NT2/D1 (cell line): ENCODE measurements around the gene LRRC75B.
A peak's percentile ranks its signal among the peaks of the same experiment; 100 is the strongest.

Experiments used
- DNase-seq: peaks from one replicate; pipeline ENCODE4 v3.0.0-alpha.2; 2011; ENCODE audit warnings: low read depth, low spot score
- H3K27me3 ChIP-seq: 2 replicates; pipeline ENCODE4 v1.6.0; 2011; ENCODE audit warnings: mild to moderate bottlenecking; ENCODE audit not compliant: insufficient read length, insufficient read depth
- H3K36me3 ChIP-seq: 2 replicates; pipeline ENCODE4 v1.6.1; 2011; ENCODE audit warnings: mild to moderate bottlenecking, low read length, mixed read lengths; ENCODE audit not compliant: insufficient read depth, insufficient read length
- H3K4me1 ChIP-seq: 2 replicates; pipeline ENCODE4 v1.5.1; 2011; ENCODE audit not compliant: insufficient read depth, insufficient read length
- H3K4me3 ChIP-seq: 2 replicates; pipeline ENCODE4 v1.5.1; 2011; ENCODE audit warnings: low read depth; ENCODE audit not compliant: insufficient read length
- H3K9ac ChIP-seq: 2 replicates; pipeline ENCODE4 v1.6.0; 2011; ENCODE audit warnings: low read depth; ENCODE audit not compliant: insufficient read length
- H3K9me3 ChIP-seq: 2 replicates; pipeline ENCODE4 v1.5.1; 2011; ENCODE audit warnings: mild to moderate bottlenecking, low read length; ENCODE audit not compliant: insufficient read depth
- SUZ12 ChIP-seq: IDR thresholded peaks from 2 replicates; pipeline ENCODE4 v1.6.1; 2011; ENCODE audit not compliant: insufficient read length, insufficient read depth; ENCODE audit errors: extremely low read depth
- YY1 ChIP-seq: IDR thresholded peaks from 2 replicates; pipeline ENCODE4 v1.6.1; 2011; ENCODE audit not compliant: insufficient read length, insufficient read depth
- ZNF274 ChIP-seq: IDR thresholded peaks from 2 replicates; pipeline ENCODE4 v1.6.1; 2011; ENCODE audit warnings: mild to moderate bottlenecking, low read depth, low read length

LRRC75B gene

DNA sequence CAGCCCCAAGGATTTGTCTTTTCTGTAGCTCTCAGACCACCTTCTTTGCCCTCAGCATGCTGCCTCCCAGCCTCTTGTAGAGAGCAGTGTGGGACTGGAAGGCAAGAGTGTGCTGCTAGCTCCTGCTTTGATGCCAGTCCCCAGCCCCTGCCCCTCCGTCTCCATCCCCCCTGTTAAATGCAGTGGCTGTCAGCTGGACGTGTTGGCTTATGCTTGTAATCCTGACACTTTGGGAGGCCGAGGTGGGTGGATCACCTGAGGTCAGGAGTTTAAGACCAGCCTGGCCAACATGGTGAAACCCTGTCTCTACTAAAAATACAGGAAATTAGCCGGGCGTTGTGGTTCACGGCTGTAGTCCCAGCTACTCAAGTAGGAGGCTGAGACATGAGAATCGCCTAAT lies 21.6 kb downstream of the LRRC75B start:
- no peaks in the 10 kb centered on the region for H3K27me3 ChIP-seq
- peaks cover 3% of the 10 kb centered on the region for H3K4me1 ChIP-seq
- no peak for TF ChIP-seq ZNF274
- no peak for TF ChIP-seq YY1
- no peaks in the 10 kb centered on the region for H3K9me3 ChIP-seq
- no peak for DNase-seq
- peaks cover 78% of the 10 kb centered on the region for H3K36me3 ChIP-seq
- no peak overlapping the region for H3K9ac ChIP-seq
- no peak overlapping the region for H3K4me3 ChIP-seq

DNA sequence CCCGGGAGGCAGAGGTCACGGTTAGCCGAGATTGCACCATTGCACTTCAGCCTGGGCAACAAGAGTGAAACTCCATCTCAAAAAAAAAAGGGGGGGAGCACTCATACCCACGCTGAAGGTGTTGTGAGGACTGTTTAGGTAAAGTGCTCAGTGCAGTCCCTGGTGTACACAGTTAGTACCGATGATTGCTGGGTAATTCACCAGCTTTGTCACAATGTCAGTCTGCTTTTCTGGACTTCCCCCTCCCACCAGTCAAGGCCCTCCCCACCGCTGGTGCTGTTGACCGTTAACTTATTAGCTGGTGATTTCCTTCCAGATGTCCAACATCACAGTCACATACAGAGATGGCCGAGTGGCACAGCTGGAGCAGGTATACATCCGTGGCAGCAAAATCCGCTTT lies 25.2 kb downstream of the LRRC75B start:
- no peaks in the 10 kb centered on the region for H3K27me3 ChIP-seq
- TF ChIP-seq ZNF274 = no peak
- no peak for TF ChIP-seq YY1
- no peak for TF ChIP-seq SUZ12
- no peaks in the 10 kb centered on the region for H3K9me3 ChIP-seq
- no peak overlapping the region for H3K4me3 ChIP-seq
- H3K36me3 ChIP-seq = peaks cover 80% of the 10 kb centered on the region
- no peak for DNase-seq
- no peak overlapping the region for H3K9ac ChIP-seq
- H3K4me1 ChIP-seq = peaks cover 3% of the 10 kb centered on the region

DNA sequence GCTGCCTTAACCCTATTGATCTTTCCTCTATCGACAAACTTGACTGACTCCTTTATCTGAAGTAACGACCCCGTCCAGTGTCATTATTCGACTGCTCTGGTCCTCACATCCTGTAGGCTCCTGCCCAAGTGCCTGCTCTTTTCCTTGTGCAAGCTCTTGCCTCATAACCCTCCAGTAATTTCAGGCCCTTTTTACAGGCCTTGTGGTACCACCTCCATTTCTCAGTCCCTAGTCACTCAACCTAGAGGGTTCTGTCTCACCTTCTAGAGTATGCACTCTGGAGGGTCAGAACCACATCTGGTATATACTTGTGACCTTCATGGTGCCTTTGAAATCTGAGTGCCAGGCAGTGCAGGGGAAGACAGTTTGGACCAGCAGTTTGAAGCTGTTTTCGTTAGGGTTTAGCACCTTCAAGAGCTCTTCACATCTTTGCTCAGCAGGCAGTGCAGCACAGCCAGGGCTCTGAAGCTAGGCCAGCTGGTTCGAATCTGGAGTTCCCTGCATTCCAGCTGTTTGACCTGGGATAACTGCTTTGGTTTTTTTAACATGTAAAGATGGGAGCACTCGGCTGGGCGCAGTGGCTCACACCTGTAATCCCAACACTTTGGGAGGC lies 25.9 kb downstream of the LRRC75B start:
- Histone ChIP-seq H3K36me3 (peaks cover 77% of the 10 kb centered on the region), H3K27me3 (no peaks in the 10 kb centered on the region), H3K4me3 (no peak overlapping the region), H3K4me1 (peaks cover 3% of the 10 kb centered on the region), H3K9me3 (no peaks in the 10 kb centered on the region), H3K9ac (peak overlapping the region; percentile 1)
- TF ChIP-seq YY1 (no peak), ZNF274 (no peak), SUZ12 (no peak)
- no peak for DNase-seq

DNA sequence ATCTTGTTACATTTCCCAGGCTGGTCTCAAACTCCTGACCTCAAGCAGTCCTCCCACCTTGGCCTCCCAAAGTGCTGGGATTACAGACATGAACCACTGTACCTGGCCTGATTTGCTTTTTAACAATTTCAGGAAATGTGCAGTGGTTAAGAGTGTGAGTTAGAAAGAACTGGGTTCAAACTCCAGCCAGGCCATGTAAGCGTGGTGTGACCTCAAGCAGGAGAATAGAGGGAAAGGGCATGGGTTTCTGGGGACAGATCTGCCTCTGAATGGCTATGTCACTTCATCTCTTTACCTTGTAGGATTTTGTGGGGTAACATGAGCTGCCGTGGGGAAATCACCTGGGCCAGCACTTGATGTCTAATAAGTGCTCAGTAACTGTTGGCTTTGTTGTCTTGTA lies 27.8 kb downstream of the LRRC75B start:
- peaks cover 80% of the 10 kb centered on the region for H3K36me3 ChIP-seq

DNA sequence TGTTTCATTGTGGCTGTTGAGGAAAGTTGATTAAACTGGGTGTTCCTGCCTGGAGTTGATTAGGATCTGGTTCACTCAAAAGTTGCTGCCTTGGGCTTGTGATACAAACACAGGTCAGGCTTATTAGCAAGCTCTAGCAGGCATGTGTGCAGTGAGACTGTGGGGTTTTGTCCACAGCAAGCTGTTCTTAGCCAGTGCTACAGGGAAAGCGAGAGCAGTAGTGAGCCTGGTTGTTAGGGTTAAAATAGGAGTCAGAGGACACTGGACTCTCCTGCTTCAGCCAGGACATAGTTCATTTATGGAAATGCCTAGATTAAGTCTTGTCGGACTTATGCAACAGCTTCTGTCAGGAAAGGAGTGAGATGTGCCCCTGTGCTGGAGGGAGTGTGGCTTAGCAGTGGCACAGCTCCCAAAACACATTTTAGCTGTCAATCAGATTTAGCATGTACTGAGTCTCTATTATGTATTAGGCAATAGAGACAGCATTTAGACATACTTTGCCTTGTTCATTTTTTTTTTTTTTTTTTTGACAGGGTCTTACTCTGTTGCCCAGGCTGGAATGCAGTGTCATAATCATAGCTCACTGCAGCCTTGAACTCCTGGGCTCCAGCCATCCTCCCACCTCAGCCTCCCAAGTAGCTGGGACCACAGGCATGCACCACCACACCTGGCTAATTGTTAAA lies 28.4 kb downstream of the LRRC75B start:
- Histone ChIP-seq H3K36me3 (peaks cover 78% of the 10 kb centered on the region), H3K4me3 (no peak overlapping the region), H3K4me1 (peaks cover 3% of the 10 kb centered on the region), H3K9ac (no peak overlapping the region), H3K9me3 (no peaks in the 10 kb centered on the region), H3K27me3 (no peaks in the 10 kb centered on the region)
- no peak for TF ChIP-seq YY1
- no peak for TF ChIP-seq ZNF274
- TF ChIP-seq SUZ12 = no peak
- DNase-seq = no peak

More for the DNA sequence above, 27.8 kb downstream of the LRRC75B start:
- no peak for DNase-seq
- Histone ChIP-seq H3K4me3 (no peak overlapping the region), H3K9ac (no peak overlapping the region), H3K4me1 (peaks cover 3% of the 10 kb centered on the region), H3K9me3 (no peaks in the 10 kb centered on the region), H3K27me3 (no peaks in the 10 kb centered on the region)
- TF ChIP-seq SUZ12 (no peak), YY1 (no peak), ZNF274 (no peak)

DNA sequence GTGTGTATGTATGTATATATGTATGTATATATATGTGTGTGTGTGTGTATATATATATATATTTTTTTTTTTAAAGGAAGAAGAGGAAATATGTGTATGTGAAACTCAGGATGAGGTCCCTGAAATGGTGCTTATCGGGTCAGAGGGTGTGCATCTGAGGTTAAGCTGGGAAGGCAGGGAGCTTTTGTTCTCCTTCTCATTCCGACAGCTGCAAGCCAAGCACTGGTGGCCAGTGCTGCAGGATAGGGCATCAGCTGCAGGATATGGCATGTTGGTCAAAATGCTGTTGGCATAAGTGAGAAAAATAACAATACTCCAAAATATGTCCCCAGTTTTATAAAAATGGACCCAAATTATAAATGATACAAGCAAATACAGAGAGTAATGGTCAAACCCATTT lies 29.6 kb downstream of the LRRC75B start:
- peaks cover 3% of the 10 kb centered on the region for H3K4me1 ChIP-seq
- H3K27me3 ChIP-seq = no peaks in the 10 kb centered on the region
- TF ChIP-seq SUZ12 (no peak), YY1 (no peak), ZNF274 (no peak)
- no peak overlapping the region for H3K9ac ChIP-seq
- H3K36me3 ChIP-seq = peaks cover 81% of the 10 kb centered on the region
- H3K9me3 ChIP-seq = no peaks in the 10 kb centered on the region
- DNase-seq = no peak
- no peak overlapping the region for H3K4me3 ChIP-seq

DNA sequence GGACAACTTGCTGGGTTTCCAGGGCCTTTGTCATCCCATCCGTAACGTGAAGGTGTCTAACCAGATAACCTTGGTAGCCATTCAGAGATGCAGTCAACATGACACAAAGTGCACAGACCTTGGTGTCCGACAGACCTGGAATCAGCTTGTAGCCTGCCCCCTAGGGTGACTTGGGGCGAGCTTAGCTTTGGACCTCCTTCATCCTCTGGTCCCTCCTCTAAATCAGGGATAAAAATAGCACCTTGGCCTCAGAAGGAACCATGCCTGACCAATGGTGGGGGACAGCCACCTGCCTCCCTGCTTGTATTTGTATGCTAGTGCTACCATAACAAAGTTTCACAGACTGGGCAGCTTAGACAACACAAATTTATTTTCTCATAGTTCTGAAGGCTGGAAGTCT lies 33.4 kb downstream of the LRRC75B start:
- H3K4me1 ChIP-seq = no peaks in the 10 kb centered on the region
- no peaks in the 10 kb centered on the region for H3K27me3 ChIP-seq
- peaks cover 73% of the 10 kb centered on the region for H3K36me3 ChIP-seq
- no peak overlapping the region for H3K4me3 ChIP-seq
- TF ChIP-seq YY1 = no peak
- TF ChIP-seq SUZ12 = no peak
- no peak for TF ChIP-seq ZNF274
- no peaks in the 10 kb centered on the region for H3K9me3 ChIP-seq
- no peak for DNase-seq
- H3K9ac ChIP-seq = no peak overlapping the region
